ENCODE results near the gene EXTL2.
"Not testable (repeated sequence)": the region's sequence is repeated elsewhere in the genome, so short reads cannot be mapped to it uniquely, and the experiment has no call there.

Gene EXTL2
- total RNA-seq, result 1.6 to 4.0 (median 3.6) reads per million in 4 donors

GRCh38 chr1:100894603-100895539, at the start of gene EXTL2:
TSS of gene EXTL2 (minus strand) at chr1:100894842. CDS start at chr1:100888757, 6,085 bp downstream.
- DNase-seq, result peak; percentile 36 to 50 (median 38)

- no peak for DNase-seq
These were observed 48.9 kb upstream of the EXTL2 start for GRCh38 chr1:100943533-100943932.

- DNase-seq, result no peak
These were observed 47.8 kb upstream of the EXTL2 start for GRCh38 chr1:100942304-100943046.

- DNase-seq, result no peak
These were observed 47.1 kb upstream of the EXTL2 start for GRCh38 chr1:100941580-100942216.

GRCh38 chr1:100941098-100941527, 46.5 kb upstream of the EXTL2 start:
- peak in 1 of 5 donors; percentile 71 for DNase-seq

- no peak for DNase-seq
These were observed 41.7 kb upstream of the EXTL2 start for GRCh38 chr1:100936194-100936967.

GRCh38 chr1:100933555-100933954, 38.9 kb upstream of the EXTL2 start:
- DNase-seq, result not testable (repeated sequence)

GRCh38 chr1:100931716-100932115, 37.1 kb upstream of the EXTL2 start:
- DNase-seq, result no peak

- no peak for DNase-seq
These were observed 35.9 kb upstream of the EXTL2 start for GRCh38 chr1:100930494-100930893.

GRCh38 chr1:100928128-100928527, 33.5 kb upstream of the EXTL2 start:
- DNase-seq, result peak in 1 of 5 donors; percentile 33

- DNase-seq, result peak in 4 of 5 donors; percentile 17 to 83 (median 31)
These were observed 32.6 kb upstream of the EXTL2 start for GRCh38 chr1:100927276-100927675.

- no peak for DNase-seq
These were observed 31.6 kb upstream of the EXTL2 start for GRCh38 chr1:100926240-100926639.

GRCh38 chr1:100924991-100925390, 30.3 kb upstream of the EXTL2 start:
- DNase-seq, result no peak

GRCh38 chr1:100924212-100924611, 29.6 kb upstream of the EXTL2 start:
- no peak for DNase-seq

- peak in 1 of 5 donors; percentile 60 for DNase-seq
These were observed 26.6 kb upstream of the EXTL2 start for GRCh38 chr1:100921110-100921706.

- DNase-seq, result no peak
These were observed 17.4 kb upstream of the EXTL2 start for GRCh38 chr1:100912019-100912418.

GRCh38 chr1:100909018-100909417, 14.4 kb upstream of the EXTL2 start:
- DNase-seq, result no peak

- no peak for DNase-seq
These were observed 13.2 kb upstream of the EXTL2 start for GRCh38 chr1:100907887-100908286.

GRCh38 chr1:100905181-100905580, 10.5 kb upstream of the EXTL2 start:
- DNase-seq, result no peak

GRCh38 chr1:100904528-100904927, 9.9 kb upstream of the EXTL2 start:
- no peak for DNase-seq

- DNase-seq, result no peak
These were observed 9.1 kb upstream of the EXTL2 start for GRCh38 chr1:100903777-100904176.

- DNase-seq, result no peak
These were observed 7.7 kb upstream of the EXTL2 start for GRCh38 chr1:100902365-100902764.
